ENCODE measurements around the gene LIMCH1. TPM values are rescaled to one million over a fixed set of nuclear protein-coding genes. Genes with fewer than 3 reads are reported as not detected.

The LIMCH1 gene
- total RNA-seq, 4 donors from 2014 or later, result 57.6 to 106 (median 90.5) TPM

DNA sequence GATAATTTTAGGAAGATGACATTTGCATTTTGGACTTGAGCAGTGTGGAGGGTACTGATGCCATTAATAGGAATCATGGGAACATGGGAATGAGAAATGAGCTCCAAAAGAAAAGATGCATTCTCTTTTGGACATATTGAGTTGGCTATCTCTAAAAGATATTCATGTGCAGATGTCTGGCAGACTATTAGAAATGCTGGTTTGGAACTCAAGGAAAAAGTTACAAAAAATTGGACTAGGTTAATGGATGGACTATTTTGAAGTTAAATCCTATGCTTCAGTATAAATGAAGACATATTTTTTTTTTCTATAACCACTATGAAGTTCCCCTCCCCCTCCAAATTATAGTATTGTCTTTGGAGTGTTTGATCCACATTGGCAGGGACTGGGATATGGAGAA lies 3.6 kb upstream of the LIMCH1 start:
- no peak overlapping the region for H3K27ac ChIP-seq
- TF ChIP-seq, protein P1, sequence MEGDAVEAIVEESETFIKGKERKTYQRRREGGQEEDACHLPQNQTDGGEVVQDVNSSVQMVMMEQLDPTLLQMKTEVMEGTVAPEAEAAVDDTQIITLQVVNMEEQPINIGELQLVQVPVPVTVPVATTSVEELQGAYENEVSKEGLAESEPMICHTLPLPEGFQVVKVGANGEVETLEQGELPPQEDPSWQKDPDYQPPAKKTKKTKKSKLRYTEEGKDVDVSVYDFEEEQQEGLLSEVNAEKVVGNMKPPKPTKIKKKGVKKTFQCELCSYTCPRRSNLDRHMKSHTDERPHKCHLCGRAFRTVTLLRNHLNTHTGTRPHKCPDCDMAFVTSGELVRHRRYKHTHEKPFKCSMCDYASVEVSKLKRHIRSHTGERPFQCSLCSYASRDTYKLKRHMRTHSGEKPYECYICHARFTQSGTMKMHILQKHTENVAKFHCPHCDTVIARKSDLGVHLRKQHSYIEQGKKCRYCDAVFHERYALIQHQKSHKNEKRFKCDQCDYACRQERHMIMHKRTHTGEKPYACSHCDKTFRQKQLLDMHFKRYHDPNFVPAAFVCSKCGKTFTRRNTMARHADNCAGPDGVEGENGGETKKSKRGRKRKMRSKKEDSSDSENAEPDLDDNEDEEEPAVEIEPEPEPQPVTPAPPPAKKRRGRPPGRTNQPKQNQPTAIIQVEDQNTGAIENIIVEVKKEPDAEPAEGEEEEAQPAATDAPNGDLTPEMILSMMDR (IDR thresholded peaks at IDR 0.05), result no peak
- no peak for TF ChIP-seq EP300 (IDR thresholded peaks at IDR 0.05)
- no peak for TF ChIP-seq POLR2A (IDR thresholded peaks at IDR 0.05)
- no peak for DNase-seq (ENCODE audit: low spot score in 2 of 2)
- no peaks in the 10 kb centered on the region for H3K27me3 ChIP-seq
- no peak overlapping the region for H3K4me3 ChIP-seq
- H3K36me3 ChIP-seq, result no peaks in the 10 kb centered on the region
- H3K4me1 ChIP-seq, result peaks cover 0 to 27% (median 0%) of the 10 kb centered on the region in 4 donors
- no peaks in the 10 kb centered on the region for H3K9me3 ChIP-seq

DNA sequence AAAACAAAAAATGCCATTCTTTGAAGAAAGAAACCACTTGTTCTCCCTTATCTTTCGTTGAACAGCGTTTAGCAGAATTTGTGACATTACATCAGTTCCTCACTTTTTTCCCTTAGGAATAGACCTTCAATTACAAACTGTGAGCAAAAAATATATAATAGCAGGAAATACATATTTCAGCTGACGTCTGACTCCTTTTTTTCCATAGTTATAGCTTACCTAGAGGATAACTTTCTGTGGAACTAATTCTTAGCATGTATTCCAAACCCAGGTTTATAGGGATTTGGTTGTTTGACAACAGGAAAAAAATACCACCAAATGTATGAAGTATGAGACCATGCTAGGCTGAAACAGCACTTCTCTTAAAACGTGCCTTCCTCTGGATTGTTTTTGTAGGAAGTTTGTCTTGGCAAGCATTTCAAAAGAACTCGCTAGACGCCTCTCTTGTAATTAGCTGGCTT lies 2.0 kb upstream of the LIMCH1 start:
- H3K36me3 ChIP-seq, result no peaks in the 10 kb centered on the region
- peaks cover 0 to 36% (median 0%) of the 10 kb centered on the region in 4 donors for H3K4me1 ChIP-seq
- H3K27ac ChIP-seq, result peak overlapping the region in 1 of 4 donors; percentile 33
- 17 to 24% methylated on average over 6 of the region's 6 CpGs for WGBS, 2 donors
- peak; percentile 17 to 55 for TF ChIP-seq EP300 (IDR thresholded peaks at IDR 0.05)
- TF ChIP-seq, protein P1 (IDR thresholded peaks at IDR 0.05), result no peak
- no peaks in the 10 kb centered on the region for H3K27me3 ChIP-seq
- no peak overlapping the region for H3K4me3 ChIP-seq
- H3K9me3 ChIP-seq, result no peaks in the 10 kb centered on the region
- no peak for DNase-seq (ENCODE audit: low spot score in 2 of 2)

DNA sequence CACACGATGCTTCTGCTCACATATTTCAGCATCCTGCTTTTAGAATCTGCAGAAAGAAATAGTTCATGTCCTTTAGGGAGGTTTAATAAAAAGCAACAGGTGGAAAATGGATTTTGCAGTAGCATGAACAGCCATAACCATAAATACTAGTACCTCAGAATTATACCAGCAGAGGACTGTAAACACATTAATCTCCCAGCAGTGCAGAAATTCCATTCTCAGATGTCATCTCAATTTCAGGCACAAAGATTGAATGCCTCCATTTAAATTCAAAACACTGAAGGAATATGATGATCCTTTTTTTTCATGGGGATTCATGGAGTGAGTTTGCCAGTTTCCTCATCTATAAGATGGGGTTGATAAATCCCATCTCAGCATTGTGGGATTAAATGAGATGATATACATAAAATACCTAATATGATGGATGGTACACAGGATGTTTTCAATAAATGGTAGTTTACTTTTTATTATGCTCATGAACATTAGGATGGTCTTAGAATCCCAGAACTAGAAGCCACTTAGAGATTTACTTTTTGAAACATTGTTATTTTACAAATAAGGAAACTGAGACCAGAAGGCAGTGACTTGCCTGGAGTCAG lies 566 bp upstream of the LIMCH1 start:
- H3K4me3 ChIP-seq, result no peak overlapping the region
- 90 to 100% methylated on average over 1 of the region's 1 CpG for WGBS, 2 donors
- H3K9me3 ChIP-seq, result no peaks in the 10 kb centered on the region
- no peaks in the 10 kb centered on the region for H3K27me3 ChIP-seq
- TF ChIP-seq POLR2A (IDR thresholded peaks at IDR 0.05) (no peak), EP300 (IDR thresholded peaks at IDR 0.05) (no peak)
- TF ChIP-seq, protein P1 (IDR thresholded peaks at IDR 0.05), result no peak
- H3K36me3 ChIP-seq, result no peaks in the 10 kb centered on the region
- no peak for DNase-seq (ENCODE audit: low spot score in 2 of 2)
- peaks cover 0 to 44% (median 0%) of the 10 kb centered on the region in 4 donors for H3K4me1 ChIP-seq
- H3K27ac ChIP-seq, result no peak overlapping the region

DNA sequence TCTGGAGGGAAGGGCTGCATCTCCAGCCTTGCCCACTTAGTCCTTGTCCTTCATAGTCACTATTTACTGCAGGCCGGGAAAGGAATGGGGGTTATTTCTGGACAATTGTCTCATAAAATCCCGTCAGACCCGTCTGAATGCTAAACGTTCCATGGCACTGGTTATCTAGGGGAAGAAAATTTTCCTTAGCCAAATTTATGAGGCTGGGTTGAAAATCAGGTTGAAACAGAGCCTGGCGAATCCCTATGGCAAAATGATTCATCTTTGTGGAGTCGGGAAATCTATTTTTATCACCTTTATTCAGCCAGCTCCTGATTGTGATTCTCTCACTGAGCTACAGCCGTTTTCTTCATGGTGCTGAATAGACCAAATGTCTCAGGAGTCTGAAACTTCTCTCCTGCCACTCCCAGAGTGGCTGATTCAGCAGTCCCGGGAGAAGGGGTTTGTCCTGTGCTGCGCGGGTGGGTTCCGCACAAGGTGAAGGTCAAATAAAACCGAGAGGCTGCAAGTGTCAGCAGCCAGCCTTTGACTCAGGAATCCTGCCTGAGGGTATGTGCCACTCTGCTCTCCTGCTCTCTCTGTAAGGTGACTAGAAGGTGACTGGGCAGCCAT lies 1.0 kb downstream of the LIMCH1 start:
- H3K4me3 ChIP-seq, result peak overlapping the region in 1 of 4 donors; percentile 16
- TF ChIP-seq POLR2A (IDR thresholded peaks at IDR 0.05) (no peak), EP300 (IDR thresholded peaks at IDR 0.05) (peak in 1 of 2 donors; percentile 11)
- TF ChIP-seq, protein P1 (IDR thresholded peaks at IDR 0.05), result no peak
- no peak for DNase-seq (ENCODE audit: low spot score in 2 of 2)
- H3K9me3 ChIP-seq, result no peaks in the 10 kb centered on the region
- peak overlapping the region in 2 of 4 donors; percentile 61 for H3K27ac ChIP-seq
- peaks cover 0 to 50% (median 0%) of the 10 kb centered on the region in 4 donors for H3K4me1 ChIP-seq
- 51 to 60% methylated on average over 12 of the region's 12 CpGs for WGBS, 2 donors
- H3K36me3 ChIP-seq, result no peaks in the 10 kb centered on the region
- no peaks in the 10 kb centered on the region for H3K27me3 ChIP-seq

DNA sequence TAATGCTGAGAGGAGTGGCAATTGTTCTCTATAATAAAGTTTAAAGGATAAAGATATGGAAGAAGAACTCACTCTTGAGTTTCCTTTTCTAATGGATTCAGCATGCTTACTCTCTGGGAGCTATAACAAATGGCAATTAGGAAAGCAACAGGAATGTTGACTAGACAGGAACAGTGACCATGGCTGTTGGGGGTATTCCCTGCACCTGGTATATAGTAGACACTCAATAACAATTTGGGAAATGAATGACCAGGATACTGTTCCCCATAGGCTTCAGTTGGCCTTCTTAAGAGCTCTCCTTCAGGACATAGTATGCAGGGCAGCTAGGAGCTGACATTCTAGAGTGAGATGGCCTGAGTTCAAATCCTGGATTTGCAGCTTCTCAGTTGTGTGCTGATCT lies 1.8 kb downstream of the LIMCH1 start:
- no peaks in the 10 kb centered on the region for H3K9me3 ChIP-seq
- peak overlapping the region in 1 of 4 donors; percentile 61 for H3K27ac ChIP-seq
- H3K4me3 ChIP-seq, result no peak overlapping the region
- peaks cover 0 to 56% (median 0%) of the 10 kb centered on the region in 4 donors for H3K4me1 ChIP-seq
- TF ChIP-seq, protein P1 (IDR thresholded peaks at IDR 0.05), result no peak
- TF ChIP-seq POLR2A (IDR thresholded peaks at IDR 0.05) (no peak), EP300 (IDR thresholded peaks at IDR 0.05) (no peak)
- no peak for DNase-seq (ENCODE audit: low spot score in 2 of 2)
- H3K36me3 ChIP-seq, result no peaks in the 10 kb centered on the region
- no peaks in the 10 kb centered on the region for H3K27me3 ChIP-seq
